ENCODE results near the gene TNIK.

Gene TNIK

GRCh38 chr3:171200052-171200749, 260.0 kb downstream of the TNIK start:
- no peak overlapping the region for H3K4me3 ChIP-seq (ENCODE audit: low read depth, low read length)
- no peak for DNase-seq (ENCODE audit: low read depth, low spot score)
- no peak for TF ChIP-seq CTCF (IDR thresholded peaks at IDR 0.05; ENCODE audit: insufficient read depth, low read length, missing control alignments)
- ChIA-PET CTCF (interaction anchor here (0.9 kb wide), 1 partner anchor 12 kb away, joined by 3 read pairs; no protein-coding TSS in a partner anchor), POLR2A (no interaction called here)

GRCh38 chr3:171199473-171199829, 260.8 kb downstream of the TNIK start:
- ChIA-PET POLR2A (interaction anchor here (0.6 kb wide), 1 partner anchor 1007 kb away, joined by 3 read pairs; no protein-coding TSS in a partner anchor), CTCF (no interaction called here)
- no peak for TF ChIP-seq CTCF (IDR thresholded peaks at IDR 0.05; ENCODE audit: insufficient read depth, low read length, missing control alignments)
- H3K4me3 ChIP-seq (ENCODE audit: low read depth, low read length), result no peak overlapping the region
- no peak for DNase-seq (ENCODE audit: low read depth, low spot score)

GRCh38 chr3:171198781-171199472, 261.3 kb downstream of the TNIK start:
- DNase-seq (ENCODE audit: low read depth, low spot score), result no peak
- ChIA-PET CTCF (no interaction called here), POLR2A (interaction anchor here (0.6 kb wide), 1 partner anchor 1008 kb away, joined by 3 read pairs; no protein-coding TSS in a partner anchor)
- no peak for TF ChIP-seq CTCF (IDR thresholded peaks at IDR 0.05; ENCODE audit: insufficient read depth, low read length, missing control alignments)
- H3K4me3 ChIP-seq (ENCODE audit: low read depth, low read length), result no peak overlapping the region

- POLR2A ChIA-PET, result no interaction called here
- H3K4me3 ChIP-seq (ENCODE audit: low read depth, low read length), result no peak overlapping the region
- CTCF ChIA-PET, result interaction anchor here (0.6 to 1.9 kb wide), 5 partner anchors 8 to 234 kb away, joined by 3 to 5 read pairs (median 4); no protein-coding TSS in a partner anchor
- DNase-seq (ENCODE audit: low read depth, low spot score), result no peak
- TF ChIP-seq CTCF (IDR thresholded peaks at IDR 0.05; ENCODE audit: insufficient read depth, low read length, missing control alignments), result no peak
These were observed 264.5 kb downstream of the TNIK start for GRCh38 chr3:171195686-171196085.

- TF ChIP-seq CTCF (IDR thresholded peaks at IDR 0.05; ENCODE audit: insufficient read depth, low read length, missing control alignments), result no peak
- H3K4me3 ChIP-seq (ENCODE audit: low read depth, low read length), result no peak overlapping the region
- no peak for DNase-seq (ENCODE audit: low read depth, low spot score)
- ChIA-PET POLR2A (no interaction called here), CTCF (interaction anchor here (0.9 to 1.9 kb wide), 3 partner anchors 115 to 233 kb away, joined by 3 to 5 read pairs (median 5); no protein-coding TSS in a partner anchor)
These were observed 265.2 kb downstream of the TNIK start for GRCh38 chr3:171194965-171195364.

GRCh38 chr3:171193693-171194092, 266.5 kb downstream of the TNIK start:
- TF ChIP-seq CTCF (IDR thresholded peaks at IDR 0.05; ENCODE audit: insufficient read depth, low read length, missing control alignments), result no peak
- no peak for DNase-seq (ENCODE audit: low read depth, low spot score)
- no peak overlapping the region for H3K4me3 ChIP-seq (ENCODE audit: low read depth, low read length)
- ChIA-PET POLR2A (no interaction called here), CTCF (interaction anchor here (0.6 to 2.0 kb wide), 2 partner anchors 251 to 373 kb away, joined by 3 to 7 read pairs; no protein-coding TSS in a partner anchor)
